BLaER1 treated with 17β-estradiol and CSF1 and Interleukin-3, amounts not matched to agents 10 nM and 100 nM (cell line): Measurements from ENCODE around the gene SSUH2.

Experiments
- H3K27ac ChIP-seq, 11 experiments: shearing (Covaris generic); formaldehyde crosslinking; 2 replicates each; pipeline ENCODE4 v1.8.1; 2022
- H3K27me3 ChIP-seq, 11 experiments: shearing (Covaris generic); formaldehyde crosslinking; 2 replicates each; pipeline ENCODE4 v1.8.1; 2022
- H3K36me3 ChIP-seq, 11 experiments: shearing (Covaris generic); formaldehyde crosslinking; 2 replicates each; pipeline ENCODE4 v1.8.1; 2022
- H3K4me1 ChIP-seq, 10 experiments: shearing (Covaris generic); formaldehyde crosslinking; 2 replicates each; pipeline ENCODE4 v1.8.1; 2022
- H3K4me2 ChIP-seq, 11 experiments: shearing (Covaris generic); formaldehyde crosslinking; 2 replicates each; pipeline ENCODE4 v1.8.1; 2022
- H3K4me3 ChIP-seq, 10 experiments: shearing (Covaris generic); formaldehyde crosslinking; 2 replicates each; pipeline ENCODE4 v1.8.1; 2022
- H3K9ac ChIP-seq, 11 experiments: shearing (Covaris generic); formaldehyde crosslinking; 2 replicates each; pipeline ENCODE4 v1.8.1; 2022
- H3K9me3 ChIP-seq, 11 experiments: shearing (Covaris generic); formaldehyde crosslinking; replicated peaks in 1 of 11; 2 replicates each; pipeline ENCODE4 v1.8.1; 2022
- H4K20me1 ChIP-seq, 11 experiments: shearing (Covaris generic); formaldehyde crosslinking; 2 replicates each; pipeline ENCODE4 v1.8.1; 2022
- Cebpa-rat ChIP-seq, 11 experiments: shearing (Covaris generic); IDR thresholded peaks; 2 replicates each; pipeline ENCODE4 v1.8.1; 2022

SSUH2 gene

GRCh38 chr3:8653800-8654408 is 9.3 kb upstream of the SSUH2 start:
- TF ChIP-seq Cebpa-rat (IDR thresholded peaks at IDR 0.05), result no peak
- no peaks in the 10 kb centered on the region for H3K36me3 ChIP-seq
- H3K9me3 ChIP-seq, result peaks cover 0 to 11% (median 10%) of the 10 kb centered on the region in 11 experiments; a peak in 14 of 22 replicates
- H3K4me2 ChIP-seq, result no peak overlapping the region
- H3K27ac ChIP-seq, result no peak overlapping the region
- H3K27me3 ChIP-seq, result no peaks in the 10 kb centered on the region
- no peaks in the 10 kb centered on the region for H4K20me1 ChIP-seq
- no peak overlapping the region for H3K4me3 ChIP-seq
- H3K4me1 ChIP-seq, result peaks cover 16 to 47% (median 31%) of the 10 kb centered on the region in 10 experiments
- H3K9ac ChIP-seq, result no peak overlapping the region

- Histone ChIP-seq H3K4me3 (no peak overlapping the region), H3K4me2 (no peak overlapping the region), H3K9ac (no peak overlapping the region), H3K36me3 (no peaks in the 10 kb centered on the region), H3K9me3 (peaks cover 0 to 11% (median 10%) of the 10 kb centered on the region in 11 experiments; a peak in 14 of 22 replicates), H4K20me1 (no peaks in the 10 kb centered on the region), H3K27ac (no peak overlapping the region), H3K4me1 (peaks cover 1 to 32% (median 16%) of the 10 kb centered on the region in 10 experiments; a peak in 18 of 20 replicates), H3K27me3 (no peaks in the 10 kb centered on the region)
- TF ChIP-seq Cebpa-rat (IDR thresholded peaks at IDR 0.05), result no peak
Observed at GRCh38 chr3:8652324-8652987, 7.9 kb upstream of the SSUH2 start.

GRCh38 chr3:8651418-8652323 is 7.1 kb upstream of the SSUH2 start:
- Histone ChIP-seq H3K27me3 (no peaks in the 10 kb centered on the region), H3K9me3 (peaks cover 0 to 11% (median 10%) of the 10 kb centered on the region in 11 experiments; a peak in 14 of 22 replicates), H3K9ac (no peak overlapping the region), H3K27ac (no peak overlapping the region), H3K4me2 (peak overlapping the region in 5 of 11 experiments; percentile 5 to 28 (median 14); a peak in 6 of 22 replicates), H3K4me3 (no peak overlapping the region), H4K20me1 (no peaks in the 10 kb centered on the region), H3K4me1 (peaks cover 0 to 25% (median 8%) of the 10 kb centered on the region in 10 experiments; a peak in 13 of 20 replicates), H3K36me3 (no peaks in the 10 kb centered on the region)
- no peak for TF ChIP-seq Cebpa-rat (IDR thresholded peaks at IDR 0.05)

GRCh38 chr3:8650583-8651416 is 6.2 kb upstream of the SSUH2 start:
- no peak overlapping the region for H3K27ac ChIP-seq
- peaks cover 0 to 16% (median under 1%) of the 10 kb centered on the region in 10 experiments; a peak in 7 of 20 replicates for H3K4me1 ChIP-seq
- TF ChIP-seq Cebpa-rat (IDR thresholded peaks at IDR 0.05), result no peak
- no peak overlapping the region for H3K9ac ChIP-seq
- H3K4me3 ChIP-seq, result no peak overlapping the region
- peak overlapping the region in 5 of 11 experiments; percentile 5 to 28 (median 14); a peak in 4 of 22 replicates for H3K4me2 ChIP-seq
- H3K36me3 ChIP-seq, result no peaks in the 10 kb centered on the region
- H4K20me1 ChIP-seq, result no peaks in the 10 kb centered on the region
- peaks cover 0 to 11% (median 10%) of the 10 kb centered on the region in 11 experiments; a peak in 14 of 22 replicates for H3K9me3 ChIP-seq
- no peaks in the 10 kb centered on the region for H3K27me3 ChIP-seq

GRCh38 chr3:8649757-8650156 is 5.2 kb upstream of the SSUH2 start:
- Histone ChIP-seq H4K20me1 (no peaks in the 10 kb centered on the region), H3K9me3 (peaks cover 0 to 11% (median 10%) of the 10 kb centered on the region in 11 experiments; a peak in 14 of 22 replicates), H3K36me3 (no peaks in the 10 kb centered on the region), H3K4me1 (peaks cover 0 to 24% (median 9%) of the 10 kb centered on the region in 10 experiments; a peak in 15 of 20 replicates), H3K27me3 (no peaks in the 10 kb centered on the region), H3K9ac (no peak overlapping the region), H3K4me3 (no peak overlapping the region), H3K4me2 (no peak overlapping the region), H3K27ac (no peak overlapping the region)
- TF ChIP-seq Cebpa-rat (IDR thresholded peaks at IDR 0.05), result no peak

GRCh38 chr3:8648909-8649741 is 4.5 kb upstream of the SSUH2 start:
- H4K20me1 ChIP-seq, result no peaks in the 10 kb centered on the region
- no peaks in the 10 kb centered on the region for H3K27me3 ChIP-seq
- no peaks in the 10 kb centered on the region for H3K36me3 ChIP-seq
- H3K9ac ChIP-seq, result no peak overlapping the region
- no peak for TF ChIP-seq Cebpa-rat (IDR thresholded peaks at IDR 0.05)
- H3K9me3 ChIP-seq, result peaks cover 0 to 5% (median 4%) of the 10 kb centered on the region in 11 experiments; a peak in 12 of 22 replicates
- H3K27ac ChIP-seq, result no peak overlapping the region
- H3K4me1 ChIP-seq, result peaks cover 0 to 31% (median 15%) of the 10 kb centered on the region in 10 experiments; a peak in 15 of 20 replicates
- no peak overlapping the region for H3K4me2 ChIP-seq
- H3K4me3 ChIP-seq, result no peak overlapping the region

GRCh38 chr3:8647137-8647985 is 2.8 kb upstream of the SSUH2 start:
- no peak overlapping the region for H3K4me2 ChIP-seq
- H3K9ac ChIP-seq, result no peak overlapping the region
- H4K20me1 ChIP-seq, result no peaks in the 10 kb centered on the region
- no peak for TF ChIP-seq Cebpa-rat (IDR thresholded peaks at IDR 0.05)
- H3K36me3 ChIP-seq, result no peaks in the 10 kb centered on the region
- no peak overlapping the region for H3K27ac ChIP-seq
- peaks cover 0 to 35% (median 18%) of the 10 kb centered on the region in 10 experiments; a peak in 15 of 20 replicates for H3K4me1 ChIP-seq
- H3K27me3 ChIP-seq, result no peaks in the 10 kb centered on the region
- no peak overlapping the region for H3K4me3 ChIP-seq
- no peaks in the 10 kb centered on the region for H3K9me3 ChIP-seq
